Transverse colon (tissue), 3 donors: ENCODE results near the gene PPP3CA.

Experiments
- EP300 ChIP-seq: sonication (generic); formaldehyde crosslinking; IDR thresholded peaks from one replicate; pipeline ENCODE4 v1.6.1; 2017; ENCODE audit warnings: antibody characterized with exemption, low read depth
- POLR2A ChIP-seq: fragments of 450-650 bp; IDR thresholded peaks from one replicate; pipeline ENCODE4 v1.6.1; 2016; ENCODE audit warnings: antibody characterized with exemption, mild to moderate bottlenecking, moderate library complexity
- TF ChIP-seq, protein P1 (sequence below), 5 experiments: fragments of 200-600 bp in 3 of 5; fragments of 450-650 bp in 2 of 5; sonication (generic) in 3 of 5; IDR thresholded peaks; 1 replicate in 2 of 5; 2 replicates in 3 of 5; pipeline ENCODE4 v1.5.1; 2016 to 2017; ENCODE audit warnings: antibody characterized with exemption in 5 of 5, inconsistent platforms in 3 of 5, mild to moderate bottlenecking in 2 of 5, moderate library complexity in 1 of 5

DNA sequence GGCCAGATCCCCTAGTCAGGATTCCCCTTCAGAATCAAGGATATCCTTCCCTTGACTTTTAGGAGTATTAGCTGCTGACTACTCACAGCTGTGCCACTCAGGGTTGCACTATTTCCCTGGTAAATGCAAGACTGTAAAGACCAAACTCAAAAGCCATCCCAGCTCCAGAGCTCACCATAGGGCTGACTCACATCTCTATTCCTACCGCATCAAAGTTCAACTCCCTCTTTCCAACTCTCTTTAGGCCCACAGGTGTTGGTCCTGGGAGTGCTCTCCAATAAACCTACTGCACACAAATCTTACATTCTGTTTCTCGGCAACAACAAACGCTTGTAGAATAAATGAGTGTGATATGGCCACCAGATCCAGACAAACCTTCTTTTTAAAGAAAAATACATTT lies 109.6 kb downstream of the PPP3CA start:
- TF ChIP-seq, protein P1, sequence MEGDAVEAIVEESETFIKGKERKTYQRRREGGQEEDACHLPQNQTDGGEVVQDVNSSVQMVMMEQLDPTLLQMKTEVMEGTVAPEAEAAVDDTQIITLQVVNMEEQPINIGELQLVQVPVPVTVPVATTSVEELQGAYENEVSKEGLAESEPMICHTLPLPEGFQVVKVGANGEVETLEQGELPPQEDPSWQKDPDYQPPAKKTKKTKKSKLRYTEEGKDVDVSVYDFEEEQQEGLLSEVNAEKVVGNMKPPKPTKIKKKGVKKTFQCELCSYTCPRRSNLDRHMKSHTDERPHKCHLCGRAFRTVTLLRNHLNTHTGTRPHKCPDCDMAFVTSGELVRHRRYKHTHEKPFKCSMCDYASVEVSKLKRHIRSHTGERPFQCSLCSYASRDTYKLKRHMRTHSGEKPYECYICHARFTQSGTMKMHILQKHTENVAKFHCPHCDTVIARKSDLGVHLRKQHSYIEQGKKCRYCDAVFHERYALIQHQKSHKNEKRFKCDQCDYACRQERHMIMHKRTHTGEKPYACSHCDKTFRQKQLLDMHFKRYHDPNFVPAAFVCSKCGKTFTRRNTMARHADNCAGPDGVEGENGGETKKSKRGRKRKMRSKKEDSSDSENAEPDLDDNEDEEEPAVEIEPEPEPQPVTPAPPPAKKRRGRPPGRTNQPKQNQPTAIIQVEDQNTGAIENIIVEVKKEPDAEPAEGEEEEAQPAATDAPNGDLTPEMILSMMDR (IDR thresholded peaks at IDR 0.05) = no peak
- no peak for TF ChIP-seq EP300
- TF ChIP-seq POLR2A = no peak
